Omental fat pad (tissue), 4 donors: ENCODE data around the gene UBE2V1. TPM values are rescaled to one million over a fixed set of nuclear protein-coding genes. Genes with fewer than 3 reads are reported as not detected.

Experiments used
- ATAC-seq: fragments of 150-250 bp; one replicate; pipeline ENCODE4 v1.9.1; 2016; ENCODE audit warnings: mild to moderate bottlenecking, moderate library complexity; ENCODE audit not compliant: low FRiP score
- DNase-seq: peaks from one replicate; pipeline ENCODE4 v3.0.0-alpha.2; 2019; ENCODE audit warnings: low spot score
- total RNA-seq, 4 donors: library from RNA; depleted of rRNA; stranded (reverse); fragments of >200 nt; gene quantifications; one replicate each; pipeline ENCODE4 v1.1.0, GENCODE V29; 2016
- TF ChIP-seq, protein P1 (sequence below), 3 donors: fragments of 450-650 bp; IDR thresholded peaks; one replicate each; pipeline ENCODE4 v1.5.1; 2016 to 2017; ENCODE audit warnings: antibody characterized with exemption in 3 of 3, mild to moderate bottlenecking in 3 of 3, moderate library complexity in 2 of 3

Gene UBE2V1
- total RNA-seq, 4 donors from 2014 or later: 63.2 to 100 (median 72.6) TPM

DNA sequence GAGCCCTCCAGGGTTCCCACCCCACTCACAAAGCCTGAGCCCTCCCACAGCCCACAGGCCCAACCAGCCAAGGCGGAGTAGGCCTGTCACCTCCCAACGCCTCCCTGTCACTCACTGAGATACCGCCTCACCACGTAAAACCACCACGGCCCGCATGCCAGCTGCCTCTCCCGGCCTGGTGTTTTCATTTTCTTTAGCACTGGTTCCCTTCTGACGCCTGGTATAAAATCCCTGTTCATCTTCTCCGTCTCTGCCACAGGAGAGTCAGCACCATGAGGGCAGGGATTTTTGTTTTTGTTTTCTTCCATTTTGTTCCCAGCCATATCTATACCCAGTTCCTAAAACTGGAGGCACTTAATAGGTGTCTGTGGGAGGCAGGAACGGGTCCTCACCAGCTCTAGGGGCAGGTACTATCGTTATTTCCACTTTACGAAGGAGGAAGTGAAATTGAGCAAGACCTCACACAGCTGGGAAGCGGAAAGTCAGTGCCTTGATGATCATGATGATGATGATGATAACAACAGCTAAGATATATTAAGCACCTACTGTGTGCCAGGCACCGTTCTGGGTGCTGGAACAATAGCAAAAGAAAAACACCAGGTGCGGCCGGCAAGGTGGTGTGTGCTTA, 71.6 kb downstream of the UBE2V1 start:
- ATAC-seq (no peak), DNase-seq (no peak)
- TF ChIP-seq, protein P1, sequence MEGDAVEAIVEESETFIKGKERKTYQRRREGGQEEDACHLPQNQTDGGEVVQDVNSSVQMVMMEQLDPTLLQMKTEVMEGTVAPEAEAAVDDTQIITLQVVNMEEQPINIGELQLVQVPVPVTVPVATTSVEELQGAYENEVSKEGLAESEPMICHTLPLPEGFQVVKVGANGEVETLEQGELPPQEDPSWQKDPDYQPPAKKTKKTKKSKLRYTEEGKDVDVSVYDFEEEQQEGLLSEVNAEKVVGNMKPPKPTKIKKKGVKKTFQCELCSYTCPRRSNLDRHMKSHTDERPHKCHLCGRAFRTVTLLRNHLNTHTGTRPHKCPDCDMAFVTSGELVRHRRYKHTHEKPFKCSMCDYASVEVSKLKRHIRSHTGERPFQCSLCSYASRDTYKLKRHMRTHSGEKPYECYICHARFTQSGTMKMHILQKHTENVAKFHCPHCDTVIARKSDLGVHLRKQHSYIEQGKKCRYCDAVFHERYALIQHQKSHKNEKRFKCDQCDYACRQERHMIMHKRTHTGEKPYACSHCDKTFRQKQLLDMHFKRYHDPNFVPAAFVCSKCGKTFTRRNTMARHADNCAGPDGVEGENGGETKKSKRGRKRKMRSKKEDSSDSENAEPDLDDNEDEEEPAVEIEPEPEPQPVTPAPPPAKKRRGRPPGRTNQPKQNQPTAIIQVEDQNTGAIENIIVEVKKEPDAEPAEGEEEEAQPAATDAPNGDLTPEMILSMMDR (IDR thresholded peaks at IDR 0.05): no peak

DNA sequence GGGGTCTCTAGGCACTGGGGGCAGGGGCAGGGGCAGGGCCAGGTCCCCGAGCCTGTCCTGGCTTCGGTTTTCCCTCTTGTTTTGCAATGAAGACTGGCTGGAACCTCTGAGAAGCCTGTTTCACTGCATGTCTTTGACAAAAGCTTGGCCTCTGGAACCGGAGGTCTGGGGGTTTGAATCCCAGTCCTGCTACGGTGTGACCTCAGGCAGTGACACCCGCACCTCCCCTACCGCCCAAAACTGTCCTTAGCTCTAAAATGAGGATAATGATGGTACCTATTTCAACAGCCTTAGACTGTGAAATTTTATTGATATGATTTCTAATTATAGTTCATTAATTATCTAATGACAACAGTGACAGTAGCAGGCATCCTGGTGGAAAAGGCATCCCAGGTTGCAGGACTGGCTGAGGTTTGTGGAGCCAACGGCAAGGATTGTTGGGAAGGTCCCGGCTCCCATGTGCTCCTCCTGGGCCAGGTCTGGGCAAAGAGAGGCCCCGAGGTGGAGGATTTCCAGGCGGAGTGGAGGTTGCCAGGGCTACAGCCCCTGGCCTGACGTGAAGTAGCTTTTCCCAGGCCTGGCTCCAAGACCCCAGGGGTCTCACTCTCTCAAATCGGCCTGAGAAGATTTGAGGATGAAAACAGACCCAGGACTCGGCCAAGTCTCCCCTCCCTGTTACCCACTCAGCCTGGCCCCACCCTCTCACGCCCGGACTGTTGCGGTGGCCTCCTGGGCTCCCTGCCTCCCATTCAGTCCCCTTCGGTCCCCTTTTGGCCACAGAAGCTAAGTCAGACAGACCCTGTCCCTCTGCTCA, 72.3 kb downstream of the UBE2V1 start:
- ATAC-seq: no peak

DNA sequence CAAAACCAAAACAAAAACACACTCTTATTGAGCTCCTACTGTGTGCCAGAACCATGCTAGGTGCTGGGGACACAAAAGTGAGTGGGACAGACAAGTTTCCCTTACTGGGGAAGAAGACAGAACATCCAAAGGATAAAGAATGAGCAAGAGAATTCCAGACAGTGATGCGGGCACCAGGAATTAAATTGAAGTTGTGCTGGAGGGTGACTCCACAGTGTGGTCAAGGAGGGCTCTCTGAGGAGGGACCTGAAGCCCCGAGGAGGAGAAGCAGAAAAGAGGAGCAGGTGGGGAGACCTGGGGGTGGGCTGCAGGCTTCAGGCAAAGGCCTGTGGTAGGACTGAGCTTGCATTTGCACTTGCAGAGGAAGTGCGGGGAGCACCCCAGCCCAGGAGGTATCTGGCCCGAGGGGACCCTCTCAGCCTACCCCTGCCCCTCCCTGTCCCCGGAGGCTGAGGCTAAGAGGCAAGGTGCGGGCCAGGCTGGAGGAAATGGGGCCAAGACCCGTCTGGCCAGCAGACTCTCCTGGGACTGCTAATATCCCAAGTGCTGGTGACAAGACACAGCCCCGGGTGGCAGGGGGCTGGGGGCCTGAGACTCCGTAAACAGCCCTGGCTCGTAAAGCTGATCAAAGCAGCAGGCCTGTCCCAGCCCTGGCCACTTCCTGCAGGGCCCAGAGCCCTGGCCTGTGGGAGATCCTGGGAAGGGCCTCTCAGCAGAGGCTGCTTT, 73.1 kb downstream of the UBE2V1 start:
- DNase-seq: no peak
- no peak for ATAC-seq
- TF ChIP-seq, protein P1 (IDR thresholded peaks at IDR 0.05): no peak

More for the DNA sequence above, 72.3 kb downstream of the UBE2V1 start:
- DNase-seq: no peak
- TF ChIP-seq, protein P1 (IDR thresholded peaks at IDR 0.05): no peak

DNA sequence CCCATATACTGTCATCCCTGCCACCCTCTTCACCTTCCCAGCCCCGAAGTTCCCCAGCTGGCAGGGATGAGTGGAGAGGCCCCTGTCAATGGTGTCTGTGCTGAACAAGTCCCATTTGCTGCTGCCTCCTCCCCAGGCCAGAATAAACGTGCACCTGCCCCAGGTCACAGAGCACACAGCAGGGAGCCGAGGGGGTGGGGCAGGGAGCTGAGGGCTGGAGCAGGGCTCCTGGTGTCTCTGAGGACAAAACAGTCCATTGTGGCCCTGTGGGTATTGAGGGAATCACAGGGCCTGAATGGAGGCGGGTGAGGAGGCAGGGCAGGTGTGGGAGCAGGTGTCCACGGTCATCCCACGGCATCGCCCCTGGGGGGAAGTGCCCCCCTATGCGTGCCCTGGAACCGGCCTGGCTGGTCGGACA, 74.4 kb downstream of the UBE2V1 start:
- ATAC-seq (no peak), DNase-seq (no peak)
- TF ChIP-seq, protein P1 (IDR thresholded peaks at IDR 0.05): no peak

DNA sequence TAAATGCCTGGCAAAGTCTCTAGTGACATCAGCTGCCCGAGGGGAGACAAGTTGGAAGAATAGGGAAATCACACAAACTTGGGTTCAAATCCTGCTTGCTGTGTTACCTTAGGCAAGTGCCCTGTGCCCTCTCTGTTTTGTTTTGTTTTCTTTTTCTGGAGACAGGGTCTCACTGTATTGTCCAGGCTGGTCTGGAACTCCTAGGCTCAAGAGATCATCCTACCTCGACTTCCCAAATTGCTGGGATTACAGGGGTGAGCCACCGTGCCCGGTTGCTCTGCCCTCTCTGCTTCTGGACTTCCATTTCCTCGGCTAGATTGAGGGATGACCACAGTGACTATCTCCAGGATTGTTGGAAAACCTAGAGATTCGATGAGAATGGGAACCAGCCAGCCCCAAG, 74.8 kb downstream of the UBE2V1 start:
- no peak for ATAC-seq

DNA sequence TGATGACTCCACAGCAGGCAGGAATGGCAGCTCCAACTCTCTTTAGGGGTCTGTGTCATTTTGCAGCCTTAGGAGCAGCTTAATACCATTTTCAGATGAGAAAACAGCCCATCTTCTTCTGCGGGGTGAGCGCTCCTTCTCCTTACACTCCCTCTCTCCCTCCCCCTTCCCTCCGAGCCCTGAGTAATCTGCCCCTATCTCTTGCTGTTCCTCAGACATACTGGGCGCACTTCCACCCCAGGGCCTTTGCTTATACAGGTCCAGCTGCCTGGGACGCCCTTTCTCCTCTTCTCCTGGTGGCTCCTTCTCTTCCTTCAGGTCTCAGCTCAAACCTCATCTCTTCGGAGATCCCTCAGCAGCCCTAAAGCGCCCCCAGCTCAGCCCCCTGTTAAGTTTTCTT, 75.4 kb downstream of the UBE2V1 start:
- DNase-seq (no peak), ATAC-seq (no peak)
- TF ChIP-seq, protein P1 (IDR thresholded peaks at IDR 0.05): no peak

More for the DNA sequence above, 74.8 kb downstream of the UBE2V1 start:
- no peak for DNase-seq
- TF ChIP-seq, protein P1 (IDR thresholded peaks at IDR 0.05): no peak
